Measurements from ENCODE around the gene SLC46A1. TPM values are rescaled to one million over a fixed set of nuclear protein-coding genes. Genes with fewer than 3 reads are reported as not detected.

SLC46A1 gene
- total RNA-seq, 2 donors from 2014 or later: 3.7 to 6.8 TPM

- Histone ChIP-seq H3K27ac (peak overlapping the region; percentile 38 to 62), H3K36me3 (peaks cover 90% of the 10 kb centered on the region), H3K9me3 (no peaks in the 10 kb centered on the region), H3K27me3 (no peaks in the 10 kb centered on the region), H3K4me1 (peaks cover 0 to 35% of the 10 kb centered on the region in 2 donors), H3K4me3 (no peak overlapping the region)
- TF ChIP-seq, protein P1, sequence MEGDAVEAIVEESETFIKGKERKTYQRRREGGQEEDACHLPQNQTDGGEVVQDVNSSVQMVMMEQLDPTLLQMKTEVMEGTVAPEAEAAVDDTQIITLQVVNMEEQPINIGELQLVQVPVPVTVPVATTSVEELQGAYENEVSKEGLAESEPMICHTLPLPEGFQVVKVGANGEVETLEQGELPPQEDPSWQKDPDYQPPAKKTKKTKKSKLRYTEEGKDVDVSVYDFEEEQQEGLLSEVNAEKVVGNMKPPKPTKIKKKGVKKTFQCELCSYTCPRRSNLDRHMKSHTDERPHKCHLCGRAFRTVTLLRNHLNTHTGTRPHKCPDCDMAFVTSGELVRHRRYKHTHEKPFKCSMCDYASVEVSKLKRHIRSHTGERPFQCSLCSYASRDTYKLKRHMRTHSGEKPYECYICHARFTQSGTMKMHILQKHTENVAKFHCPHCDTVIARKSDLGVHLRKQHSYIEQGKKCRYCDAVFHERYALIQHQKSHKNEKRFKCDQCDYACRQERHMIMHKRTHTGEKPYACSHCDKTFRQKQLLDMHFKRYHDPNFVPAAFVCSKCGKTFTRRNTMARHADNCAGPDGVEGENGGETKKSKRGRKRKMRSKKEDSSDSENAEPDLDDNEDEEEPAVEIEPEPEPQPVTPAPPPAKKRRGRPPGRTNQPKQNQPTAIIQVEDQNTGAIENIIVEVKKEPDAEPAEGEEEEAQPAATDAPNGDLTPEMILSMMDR (IDR thresholded peaks at IDR 0.05): peak in 1 of 2 donors; percentile 56
- DNase-seq (ENCODE audit: low spot score): no peak
These were observed 59.2 kb downstream of the SLC46A1 start for GRCh38 chr17:28346746-28347246.

DNA sequence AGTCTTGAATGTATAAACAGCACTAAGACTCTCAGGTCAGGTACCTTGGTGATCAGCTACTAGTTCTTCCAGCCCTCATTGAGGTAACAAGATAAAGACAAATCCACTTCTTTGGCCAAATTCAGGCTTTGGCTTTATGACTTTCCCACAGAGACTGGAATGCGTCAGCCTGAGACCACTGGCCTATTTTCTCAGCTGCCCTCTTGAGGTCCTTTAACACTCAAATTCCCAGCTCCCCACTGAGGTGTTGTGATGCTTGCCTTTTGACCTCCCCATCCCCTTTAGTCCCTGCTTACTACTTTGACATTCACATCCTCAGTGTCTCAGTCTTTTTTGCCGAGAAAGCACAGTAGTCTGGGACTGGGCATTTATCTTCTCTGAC is 59.8 kb downstream of the SLC46A1 start:
- Histone ChIP-seq H3K27ac (peak overlapping the region; percentile 38 to 62), H3K36me3 (peaks cover 90% of the 10 kb centered on the region), H3K4me1 (peaks cover 0 to 35% of the 10 kb centered on the region in 2 donors), H3K4me3 (no peak overlapping the region), H3K27me3 (no peaks in the 10 kb centered on the region), H3K9me3 (no peaks in the 10 kb centered on the region)
- TF ChIP-seq, protein P1 (IDR thresholded peaks at IDR 0.05): no peak
- DNase-seq (ENCODE audit: low spot score): no peak

DNA sequence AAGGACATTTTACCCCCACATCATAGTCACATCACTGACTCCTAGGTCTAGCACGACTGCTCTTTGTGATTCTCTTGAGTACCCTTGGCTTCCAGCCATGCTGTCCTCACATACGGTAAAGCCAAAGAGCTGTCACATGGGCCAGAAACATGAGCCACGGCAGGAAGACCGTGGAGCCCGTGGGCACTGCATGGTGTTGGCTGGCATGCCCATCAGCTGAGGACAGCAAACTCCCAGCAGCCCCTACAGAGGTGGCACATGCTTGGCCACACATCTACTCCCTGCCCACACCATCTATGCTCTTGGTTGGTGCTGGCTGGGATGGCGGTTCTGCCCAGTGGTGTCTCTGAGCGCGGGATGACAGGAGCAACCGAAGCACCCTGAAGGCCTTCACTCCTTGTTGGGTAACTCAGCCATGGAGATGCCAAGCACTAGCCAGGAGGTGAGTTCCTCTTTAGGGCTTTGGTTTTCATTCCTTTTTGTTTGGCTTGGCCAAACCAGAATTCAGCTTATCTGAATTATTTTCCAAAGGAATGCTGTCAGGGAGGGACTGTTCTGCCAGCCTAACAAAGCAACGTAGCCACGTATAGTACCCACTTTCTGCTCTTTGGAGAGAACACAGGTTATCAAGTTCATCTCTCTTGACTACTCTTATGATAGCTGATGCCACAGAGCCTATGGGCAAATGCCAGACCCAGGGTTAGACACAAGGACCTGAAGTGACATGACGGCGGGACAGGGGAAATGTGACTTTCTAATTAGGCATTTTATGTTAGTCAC is 60.4 kb downstream of the SLC46A1 start:
- TF ChIP-seq, protein P1 (IDR thresholded peaks at IDR 0.05): no peak
- Histone ChIP-seq H3K4me3 (no peak overlapping the region), H3K36me3 (peaks cover 90% of the 10 kb centered on the region), H3K9me3 (no peaks in the 10 kb centered on the region), H3K27ac (peak overlapping the region; percentile 38 to 62), H3K27me3 (no peaks in the 10 kb centered on the region), H3K4me1 (peaks cover 0 to 35% of the 10 kb centered on the region in 2 donors)
- no peak for DNase-seq (ENCODE audit: low spot score)

Small RNA genes within 50 kb of the gene (microRNA-seq; reads per million reads assigned to microRNA genes)
- gene MIR4723 (ENCODE audit: borderline number of aligned reads in 2 of 2, borderline replicate concordance in 1 of 2): 0 to 1.4 reads per million in 2 donors

Other genes starting within 250 kb of the SLC46A1 start
- gene TMEM97, start 87.0 kb downstream of the SLC46A1 start, total RNA-seq: 1 to 10 TPM; 3.2 to 3.4 TPM
- 10 to 100 TPM; 15.6 to 19.6 TPM for gene IFT20, start 70.7 kb downstream of the SLC46A1 start, total RNA-seq
- gene TNFAIP1, start 70.5 kb downstream of the SLC46A1 start, total RNA-seq: 10 to 100 TPM; 28.1 to 47.6 TPM
- gene POLDIP2, start 48.7 kb downstream of the SLC46A1 start, total RNA-seq: 100 to 1,000 TPM in 1 of 2 donors, 10 to 100 TPM in 1; 98.9 to 108 TPM
- not detected for gene SEBOX, start 41.0 kb downstream of the SLC46A1 start, total RNA-seq
- 10 to 100 TPM in 1 of 2 donors, 1 to 10 TPM in 1; 5.4 to 86.7 TPM for gene VTN, start 35.9 kb downstream of the SLC46A1 start, total RNA-seq
- 1 to 10 TPM; 6.2 to 7.7 TPM for gene SARM1, start 34.5 kb downstream of the SLC46A1 start, total RNA-seq
- gene SLC13A2, start 67.4 kb upstream of the SLC46A1 start, total RNA-seq: not detected
- gene FOXN1, start 100.1 kb upstream of the SLC46A1 start, total RNA-seq: not detected
- gene UNC119, start 146.4 kb upstream of the SLC46A1 start, total RNA-seq: 10 to 100 TPM; 19.6 to 30.3 TPM
- 10 to 100 TPM; 51.6 to 74.8 TPM for gene PIGS, start 165.3 kb upstream of the SLC46A1 start, total RNA-seq
- 100 to 1,000 TPM; 355 to 363 TPM for gene ALDOC, start 170.7 kb upstream of the SLC46A1 start, total RNA-seq
- 1 to 10 TPM in 1 of 2 donors, under 1 TPM in 1; 0.98 to 1.1 TPM for gene SPAG5, start 192.8 kb upstream of the SLC46A1 start, total RNA-seq
- 1 to 10 TPM; 1.3 to 1.8 TPM for gene RSKR, start 208.0 kb upstream of the SLC46A1 start, total RNA-seq
- gene BLTP2, start 238.9 kb upstream of the SLC46A1 start, total RNA-seq: 10 to 100 TPM; 62.5 to 70.3 TPM